GM12878 (cell line): ENCODE data around the gene ASAP2. TPM values are rescaled to one million over a fixed set of nuclear protein-coding genes. Genes with fewer than 3 reads are reported as not detected.

Source experiments
- ATAC-seq: fragments of 200-7000 bp; cut with Tn5 transposase; 3 replicates; pipeline ENCODE4 v1.9.1; 2020; ENCODE audit warnings: mild to moderate bottlenecking, moderate library complexity
- BruUV-seq: library from RNA; stranded (reverse); fragments of 400-500 nt; replicated peaks from 2 replicates; lab custom pipeline; 2021; lab: Mats Ljungman, UMichigan
- CTCF ChIA-PET: fragments of 300-600 bp; sonication (Branson Sonifier 250); formaldehyde crosslinking; extraction: SDS; loops from one replicate; lab custom pipeline; 2021; ENCODE audit warnings: inconsistent platforms; lab: Yijun Ruan, JAX
- POLR2A ChIA-PET: fragments of 350-600 bp; formaldehyde crosslinking; extraction: SDS; loops from one replicate; lab custom pipeline; 2021; ENCODE audit warnings: inconsistent platforms; lab: Charles Lee
- RAD21 ChIA-PET: fragments of 300-600 bp; sonication (Branson Sonifier 250); formaldehyde crosslinking; loops from one replicate; lab custom pipeline; 2023; ENCODE audit warnings: antibody characterized with exemption; ENCODE audit not compliant: unreplicated experiment; lab: Charles Lee
- SMC1A ChIA-PET: fragments of 300-600 bp; sonication (Branson Sonifier 250); formaldehyde crosslinking; loops from one replicate; lab custom pipeline; 2023; ENCODE audit not compliant: unreplicated experiment, uncharacterized antibody; lab: Charles Lee
- DNase-seq: peaks from one replicate; pipeline ENCODE4 v3.0.0-alpha.2; 2011; ENCODE audit warnings: low read depth, low spot score
- FAIRE-seq: peaks from 3 replicates; lab custom pipeline; 2011; peaks lifted over from hg19 to GRCh38; lab: Jason Lieb, UNC
- H2AFZ ChIP-seq: 2 replicates; pipeline ENCODE4 v1.6.0; 2011; ENCODE audit warnings: low read depth, low read length, control low read depth; ENCODE audit not compliant: control insufficient read depth
- H3K27ac ChIP-seq: 2 replicates; pipeline ENCODE4 v1.5.1; 2011; ENCODE audit warnings: control low read depth; ENCODE audit not compliant: control insufficient read depth, insufficient read depth
- H3K27me3 ChIP-seq, 2 experiments: replicated peaks in 1 of 2; 2 replicates each; pipeline versions ENCODE4 v1.6.0 to v1.6.1; 2011; ENCODE audit warnings: low read length in 1 of 2; ENCODE audit not compliant: control insufficient read depth in 2 of 2, insufficient read depth in 2 of 2
- H3K36me3 ChIP-seq, 2 experiments: 2 replicates each; pipeline ENCODE4 v1.5.1; 2011; ENCODE audit warnings: low read length in 1 of 2; ENCODE audit not compliant: control insufficient read depth in 2 of 2, insufficient read depth in 2 of 2
- H3K4me1 ChIP-seq: 2 replicates; pipeline ENCODE4 v1.6.1; 2011; ENCODE audit warnings: mild to moderate bottlenecking, low read length, moderate library complexity, mixed read lengths; ENCODE audit not compliant: control insufficient read depth, insufficient read depth
- H3K4me2 ChIP-seq: 2 replicates; pipeline ENCODE4 v1.6.0; 2011; ENCODE audit warnings: control low read depth; ENCODE audit not compliant: control insufficient read depth, insufficient read depth
- H3K4me3 ChIP-seq: fragments of 200-600 bp; sonication (generic); 2 replicates; pipeline ENCODE4 v1.5.1; 2016
- H3K79me2 ChIP-seq: 2 replicates; pipeline ENCODE4 v1.6.0; 2011; ENCODE audit warnings: low read length; ENCODE audit not compliant: control insufficient read depth, insufficient read depth
- H3K9ac ChIP-seq: 2 replicates; pipeline ENCODE4 v1.8.0; 2011; ENCODE audit warnings: low read length, control low read depth, mixed read lengths; ENCODE audit not compliant: control insufficient read depth, insufficient read depth
- H3K9me3 ChIP-seq: replicated peaks from 3 replicates; pipeline ENCODE4 v1.5.1; 2011; ENCODE audit warnings: mild to moderate bottlenecking, low read length; ENCODE audit not compliant: control insufficient read depth, insufficient read depth
- H4K20me1 ChIP-seq: 2 replicates; pipeline ENCODE4 v1.6.0; 2011; ENCODE audit not compliant: control insufficient read depth, insufficient read depth
- BACH1 ChIP-seq: fragments of 450-650 bp; IDR thresholded peaks from 2 replicates; pipeline ENCODE4 v1.6.1; 2017; ENCODE audit warnings: mild to moderate bottlenecking, borderline replicate concordance
- CBX3 ChIP-seq: fragments of 200-600 bp; sonication (generic); IDR thresholded peaks from 2 replicates; pipeline ENCODE4 v1.6.1; 2016; ENCODE audit warnings: low read depth, borderline replicate concordance
- CREM ChIP-seq: IDR thresholded peaks from 2 replicates; pipeline ENCODE4 v1.6.1; 2014; ENCODE audit warnings: antibody characterized with exemption, low read depth
- HDAC2 ChIP-seq: fragments of 200-600 bp; sonication (generic); IDR thresholded peaks from 2 replicates; pipeline ENCODE4 v1.6.1; 2017
- NR2F1 ChIP-seq: fragments of 450-650 bp; conservative IDR thresholded peaks from 2 replicates; pipeline ENCODE4 v1.6.1; 2017; ENCODE audit warnings: mild to moderate bottlenecking
- PAX8 ChIP-seq: fragments of 450-650 bp; IDR thresholded peaks from 2 replicates; pipeline ENCODE4 v1.6.1; 2017; ENCODE audit warnings: mild to moderate bottlenecking, moderate library complexity
- PML ChIP-seq: IDR thresholded peaks from 2 replicates; pipeline ENCODE4 v1.6.1; 2012; ENCODE audit warnings: low read length, inconsistent platforms
- POLR2AphosphoS2 ChIP-seq: IDR thresholded peaks from 2 replicates; pipeline ENCODE4 v1.6.1; 2011; ENCODE audit warnings: low read depth, mild to moderate bottlenecking, low read length, improper control_type of control experiment, moderate library complexity
- POLR2AphosphoS5 ChIP-seq: IDR thresholded peaks from 2 replicates; pipeline ENCODE4 v1.6.1; 2011; ENCODE audit warnings: mild to moderate bottlenecking, low read length, inconsistent platforms
- SMC3 ChIP-seq: IDR thresholded peaks from 2 replicates; pipeline ENCODE4 v1.6.1; 2011; ENCODE audit warnings: low read length, improper control_type of control experiment, borderline replicate concordance
- WRNIP1 ChIP-seq: IDR thresholded peaks from 2 replicates; pipeline ENCODE4 v1.6.1; 2011; ENCODE audit warnings: low read depth, low read length, improper control_type of control experiment, borderline replicate concordance
- ZNF207 ChIP-seq: fragments of 450-650 bp; IDR thresholded peaks from 2 replicates; pipeline ENCODE4 v1.6.1; 2014; ENCODE audit warnings: antibody characterized with exemption, mild to moderate bottlenecking, borderline replicate concordance
- WGBS: methylation state at CpG from one replicate; pipeline ENCODE4 v1.1.6; 2016; ENCODE audit warnings: low lambda C conversion rate; ENCODE audit not compliant: insufficient replicate concordance, insufficient coverage; ENCODE audit errors: missing lambda C conversion rate; 5-methylcytosine and 5-hydroxymethylcytosine counted together
- in situ Hi-C: fragments of 300-500 bp; cut with MboI; formaldehyde crosslinking; loops from 9 replicates; pipeline ENCODE4 v1.14.3; 2018; ENCODE audit warnings: mixed read lengths
- intact Hi-C: fragments of 100-400 bp; cut with micrococcal nuclease; formaldehyde crosslinking; loops from one replicate; pipeline ENCODE4 v1.14.2; 2022; ENCODE audit not compliant: unreplicated experiment
- polyA plus RNA-seq, 11 experiments: library from polyadenylated mRNA; depleted of rRNA in 4 of 11; unstranded in 6 of 11; stranded (reverse) in 5 of 11; fragments of >200 nt; fragmentation: Nextera tagmentation in 4 of 11; fragmentation: Illumina TruSeq in 1 of 11; extraction: Ambion mirVana in 4 of 11; extraction: Trizol in 1 of 11; gene quantifications; 1 replicate in 1 of 11; 2 replicates in 10 of 11; pipeline versions ENCODE4 v1.2.1 to v1.2.3, GENCODE V29; 2011 to 2016; ENCODE audit warnings: inconsistent platforms in 2 of 11, missing spikeins in 2 of 11, low read depth in 1 of 11
- total RNA-seq, 4 experiments: library from RNA; depleted of rRNA in 3 of 4; stranded (reverse); fragments of >200 nt in 3 of 4; fragmentation: Illumina TruSeq in 1 of 4; extraction: Trizol in 1 of 4; gene quantifications; 2 replicates each; pipeline versions ENCODE4 v1.2.1 to v1.2.3, GENCODE V29; 2013 to 2021
- TF ChIP-seq, protein P1 (sequence below): fragments of 450-650 bp; conservative IDR thresholded peaks from 2 replicates; pipeline ENCODE4 v1.6.1; 2017; ENCODE audit warnings: mild to moderate bottlenecking, moderate library complexity

The ASAP2 gene
- total and polyA plus RNA-seq, 10 of the 15 experiments (the other 5 are each of a cell fraction or from before 2014, with no cell fraction given): 0.05 to 0.27 (median 0.07) TPM; not detected in 4

DNA sequence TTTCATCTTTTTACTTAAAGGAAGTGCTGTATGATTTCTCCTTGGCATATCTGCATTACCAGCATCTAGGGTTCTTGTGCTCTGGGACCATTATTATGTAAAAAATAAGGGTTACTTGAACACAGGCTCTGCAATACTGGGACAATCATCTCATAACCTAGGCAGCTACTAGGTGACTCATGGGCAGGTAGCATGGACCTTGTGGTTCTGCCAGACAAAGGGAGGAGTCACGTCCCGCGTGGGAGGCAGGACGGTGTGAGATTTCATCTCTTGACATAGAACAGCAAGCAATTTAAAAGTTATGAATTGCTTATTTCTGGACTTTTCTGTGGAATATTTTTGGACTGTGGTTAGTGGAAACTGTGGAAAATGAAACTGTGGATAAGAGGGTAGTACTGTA, 34.1 kb downstream of the ASAP2 start:
- no peaks in the 10 kb centered on the region for H3K36me3 ChIP-seq
- no peak overlapping the region for H3K9ac ChIP-seq
- in situ Hi-C loops: no loop called here
- BruUV-seq: no TSS peak
- intact Hi-C loops: no loop called here
- no peaks in the 10 kb centered on the region; a peak in 1 of 4 replicates for H3K27me3 ChIP-seq
- no peaks in the 10 kb centered on the region for H4K20me1 ChIP-seq
- no peak for TF ChIP-seq PAX8
- TF ChIP-seq POLR2AphosphoS2: no peak
- TF ChIP-seq SMC3: no peak
- H3K4me2 ChIP-seq: no peak overlapping the region
- no peak overlapping the region for H3K27ac ChIP-seq
- DNase-seq (no peak), ATAC-seq (no peak), FAIRE-seq (no peak)
- H2AFZ ChIP-seq: no peak overlapping the region
- no peak overlapping the region for H3K4me3 ChIP-seq
- SMC1A ChIA-PET: no interaction called here
- CTCF ChIA-PET: interaction anchor here (0.5 to 0.6 kb wide), 2 partner anchors 33 to 790 kb away, joined by 3 to 4 read pairs; no protein-coding TSS in a partner anchor
- RAD21 ChIA-PET: no interaction called here
- 70% methylated on average over 4 of the region's 4 CpGs for WGBS
- no peaks in the 10 kb centered on the region for H3K9me3 ChIP-seq
- H3K79me2 ChIP-seq: no peaks in the 10 kb centered on the region
- POLR2A ChIA-PET: no interaction called here
- H3K4me1 ChIP-seq: no peaks in the 10 kb centered on the region

- DNase-seq (no peak), FAIRE-seq (no peak), ATAC-seq (no peak)
- Histone ChIP-seq H3K4me3 (no peak overlapping the region), H2AFZ (no peak overlapping the region), H3K27ac (no peak overlapping the region), H3K36me3 (no peaks in the 10 kb centered on the region), H3K9me3 (no peaks in the 10 kb centered on the region), H4K20me1 (no peaks in the 10 kb centered on the region), H3K4me2 (no peak overlapping the region), H3K27me3 (no peaks in the 10 kb centered on the region; a peak in 1 of 4 replicates), H3K4me1 (no peaks in the 10 kb centered on the region), H3K9ac (no peak overlapping the region), H3K79me2 (no peaks in the 10 kb centered on the region)
- WGBS: 68% methylated on average over 6 of the region's 6 CpGs
- intact Hi-C loops: no loop called here
- SMC1A ChIA-PET: no interaction called here
- BruUV-seq: no TSS peak
- RAD21 ChIA-PET: no interaction called here
- CTCF ChIA-PET: interaction anchor here (0.5 to 0.6 kb wide), 2 partner anchors 33 to 789 kb away, joined by 3 to 4 read pairs; no protein-coding TSS in a partner anchor
- no peak for TF ChIP-seq BACH1
- TF ChIP-seq CREM: no peak
- TF ChIP-seq CBX3: no peak
- no peak for TF ChIP-seq HDAC2
- no peak for TF ChIP-seq POLR2AphosphoS5
- TF ChIP-seq WRNIP1: no peak
- TF ChIP-seq, protein P1, sequence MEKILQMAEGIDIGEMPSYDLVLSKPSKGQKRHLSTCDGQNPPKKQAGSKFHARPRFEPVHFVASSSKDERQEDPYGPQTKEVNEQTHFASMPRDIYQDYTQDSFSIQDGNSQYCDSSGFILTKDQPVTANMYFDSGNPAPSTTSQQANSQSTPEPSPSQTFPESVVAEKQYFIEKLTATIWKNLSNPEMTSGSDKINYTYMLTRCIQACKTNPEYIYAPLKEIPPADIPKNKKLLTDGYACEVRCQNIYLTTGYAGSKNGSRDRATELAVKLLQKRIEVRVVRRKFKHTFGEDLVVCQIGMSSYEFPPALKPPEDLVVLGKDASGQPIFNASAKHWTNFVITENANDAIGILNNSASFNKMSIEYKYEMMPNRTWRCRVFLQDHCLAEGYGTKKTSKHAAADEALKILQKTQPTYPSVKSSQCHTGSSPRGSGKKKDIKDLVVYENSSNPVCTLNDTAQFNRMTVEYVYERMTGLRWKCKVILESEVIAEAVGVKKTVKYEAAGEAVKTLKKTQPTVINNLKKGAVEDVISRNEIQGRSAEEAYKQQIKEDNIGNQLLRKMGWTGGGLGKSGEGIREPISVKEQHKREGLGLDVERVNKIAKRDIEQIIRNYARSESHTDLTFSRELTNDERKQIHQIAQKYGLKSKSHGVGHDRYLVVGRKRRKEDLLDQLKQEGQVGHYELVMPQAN: no peak
- no peak for TF ChIP-seq NR2F1
- TF ChIP-seq ZNF207: no peak
- no peak for TF ChIP-seq PML
- in situ Hi-C loops: no loop called here
- POLR2A ChIA-PET: no interaction called here
Observed at GRCh38 chr2:9241233-9241632, 34.6 kb downstream of the ASAP2 start.
